ENCODE data around the gene CDX1. TPM values are rescaled to one million over a fixed set of nuclear protein-coding genes. Genes with fewer than 3 reads are reported as not detected.

Gene CDX1
- total RNA-seq, 1 donor from 2014 or later, result not detected

DNA sequence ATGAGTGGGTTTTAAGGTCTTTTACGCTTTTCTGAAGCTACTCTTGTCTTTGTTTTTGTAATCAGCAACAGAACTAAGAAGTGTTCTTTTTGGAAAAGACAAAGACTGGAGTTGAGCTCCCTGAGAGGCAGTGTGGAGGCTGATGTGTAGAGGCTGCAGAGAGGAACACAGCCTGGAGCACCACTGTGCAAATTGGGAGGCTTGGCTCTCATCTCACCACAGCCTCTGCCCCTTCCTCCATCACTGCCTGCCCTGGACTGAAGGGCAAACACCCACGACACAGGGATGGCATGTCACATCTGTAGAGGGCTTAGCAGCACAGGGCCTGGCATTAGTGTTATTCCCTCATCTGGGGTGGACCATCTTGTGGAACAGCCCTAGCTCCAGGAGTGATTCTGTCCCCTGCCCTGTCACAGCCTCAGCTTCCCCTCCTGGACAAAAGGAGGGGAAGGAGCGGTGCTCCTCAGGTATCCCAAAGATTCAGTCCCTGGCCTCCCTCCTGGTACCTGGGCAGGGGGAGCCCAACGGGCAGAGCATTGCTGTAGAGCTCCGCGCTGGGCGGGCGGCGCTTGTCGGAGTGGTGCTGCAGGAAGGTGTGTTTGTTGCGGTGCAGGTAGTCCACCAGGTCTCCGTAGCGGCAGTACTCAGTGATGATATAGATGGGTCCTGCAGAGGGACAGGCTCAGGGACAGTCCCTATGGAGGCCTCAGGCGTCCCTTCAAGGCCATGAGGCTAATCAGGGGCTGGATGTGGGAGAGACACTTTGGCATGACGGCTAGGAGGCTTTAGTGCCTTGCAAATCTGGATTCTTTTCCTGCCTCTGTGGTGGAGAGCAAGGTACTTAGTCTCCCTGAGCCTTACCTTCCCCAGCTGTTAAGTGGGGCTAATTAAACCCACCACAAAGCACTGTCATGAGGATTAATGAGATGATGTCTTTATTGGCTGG lies 43.8 kb upstream of the CDX1 start:
- Mint-ChIP-seq H3K4me1 (ENCODE audit: low read depth, unreplicated experiment) (no peaks in the 10 kb centered on the region), H3K4me3 (ENCODE audit: unreplicated experiment) (no peak overlapping the region), H3K9me3 (ENCODE audit: unreplicated experiment) (peaks cover 4% of the 10 kb centered on the region), H3K27ac (ENCODE audit: unreplicated experiment) (no peak overlapping the region), H3K27me3 (ENCODE audit: unreplicated experiment) (peaks cover 6% of the 10 kb centered on the region), H3K36me3 (ENCODE audit: unreplicated experiment) (no peaks in the 10 kb centered on the region)
- TF ChIP-seq, protein P1, sequence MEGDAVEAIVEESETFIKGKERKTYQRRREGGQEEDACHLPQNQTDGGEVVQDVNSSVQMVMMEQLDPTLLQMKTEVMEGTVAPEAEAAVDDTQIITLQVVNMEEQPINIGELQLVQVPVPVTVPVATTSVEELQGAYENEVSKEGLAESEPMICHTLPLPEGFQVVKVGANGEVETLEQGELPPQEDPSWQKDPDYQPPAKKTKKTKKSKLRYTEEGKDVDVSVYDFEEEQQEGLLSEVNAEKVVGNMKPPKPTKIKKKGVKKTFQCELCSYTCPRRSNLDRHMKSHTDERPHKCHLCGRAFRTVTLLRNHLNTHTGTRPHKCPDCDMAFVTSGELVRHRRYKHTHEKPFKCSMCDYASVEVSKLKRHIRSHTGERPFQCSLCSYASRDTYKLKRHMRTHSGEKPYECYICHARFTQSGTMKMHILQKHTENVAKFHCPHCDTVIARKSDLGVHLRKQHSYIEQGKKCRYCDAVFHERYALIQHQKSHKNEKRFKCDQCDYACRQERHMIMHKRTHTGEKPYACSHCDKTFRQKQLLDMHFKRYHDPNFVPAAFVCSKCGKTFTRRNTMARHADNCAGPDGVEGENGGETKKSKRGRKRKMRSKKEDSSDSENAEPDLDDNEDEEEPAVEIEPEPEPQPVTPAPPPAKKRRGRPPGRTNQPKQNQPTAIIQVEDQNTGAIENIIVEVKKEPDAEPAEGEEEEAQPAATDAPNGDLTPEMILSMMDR (IDR thresholded peaks at IDR 0.05; ENCODE audit: partially characterized antibody, unreplicated experiment), result no peak
- no peak for DNase-seq

DNA sequence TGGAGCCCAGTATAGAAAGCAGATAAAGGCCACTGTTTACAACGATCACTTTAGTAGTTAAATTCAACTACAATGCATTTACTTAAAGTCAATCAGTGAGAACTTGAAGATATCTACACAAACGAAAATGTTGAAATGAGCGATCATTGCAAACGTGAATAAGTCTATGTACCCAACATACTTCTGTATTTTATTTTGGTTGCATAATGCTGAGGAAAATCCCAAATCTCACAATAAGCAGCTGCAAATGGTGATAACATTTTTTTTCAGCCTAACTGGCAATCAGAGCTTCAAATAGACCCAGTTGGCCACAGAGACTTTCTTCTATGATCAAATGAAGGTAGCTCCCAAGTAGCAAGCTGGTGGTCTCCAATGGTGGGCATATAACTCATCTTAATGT lies 43.0 kb upstream of the CDX1 start:
- Mint-ChIP-seq H3K9me3 (ENCODE audit: unreplicated experiment) (peaks cover 4% of the 10 kb centered on the region), H3K27me3 (ENCODE audit: unreplicated experiment) (peaks cover 8% of the 10 kb centered on the region), H3K4me3 (ENCODE audit: unreplicated experiment) (no peak overlapping the region), H3K36me3 (ENCODE audit: unreplicated experiment) (no peaks in the 10 kb centered on the region), H3K27ac (ENCODE audit: unreplicated experiment) (no peak overlapping the region), H3K4me1 (ENCODE audit: low read depth, unreplicated experiment) (no peaks in the 10 kb centered on the region)
- TF ChIP-seq, protein P1 (IDR thresholded peaks at IDR 0.05; ENCODE audit: partially characterized antibody, unreplicated experiment), result no peak
- DNase-seq, result no peak

DNA sequence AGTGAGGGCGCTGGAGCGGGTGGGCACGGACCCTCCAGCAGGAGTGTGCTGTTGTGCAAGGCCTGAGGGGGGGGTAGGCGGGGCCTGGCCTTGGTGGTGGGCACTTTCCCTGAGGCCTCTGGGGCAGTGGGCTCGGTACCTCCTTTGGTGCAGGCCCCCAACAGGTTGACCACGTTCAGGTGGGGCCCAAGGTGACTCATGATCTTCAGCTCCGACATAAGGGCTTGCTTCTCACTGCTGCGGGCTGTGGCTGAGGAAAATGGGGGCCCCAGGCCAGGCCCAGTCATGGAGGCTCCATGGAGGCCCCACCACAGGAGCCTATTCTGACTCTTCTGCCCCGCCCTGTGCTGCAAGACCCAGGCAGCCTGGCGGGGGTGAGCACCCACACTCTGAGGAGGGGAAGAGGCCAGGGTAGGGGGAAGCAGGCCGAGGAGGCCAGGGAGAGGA lies 42.4 kb upstream of the CDX1 start:
- Mint-ChIP-seq H3K27ac (ENCODE audit: unreplicated experiment) (no peak overlapping the region), H3K27me3 (ENCODE audit: unreplicated experiment) (peaks cover 8% of the 10 kb centered on the region), H3K9me3 (ENCODE audit: unreplicated experiment) (peaks cover 4% of the 10 kb centered on the region), H3K4me1 (ENCODE audit: low read depth, unreplicated experiment) (no peaks in the 10 kb centered on the region), H3K36me3 (ENCODE audit: unreplicated experiment) (no peaks in the 10 kb centered on the region), H3K4me3 (ENCODE audit: unreplicated experiment) (no peak overlapping the region)
- TF ChIP-seq, protein P1 (IDR thresholded peaks at IDR 0.05; ENCODE audit: partially characterized antibody, unreplicated experiment), result no peak
- DNase-seq, result no peak

DNA sequence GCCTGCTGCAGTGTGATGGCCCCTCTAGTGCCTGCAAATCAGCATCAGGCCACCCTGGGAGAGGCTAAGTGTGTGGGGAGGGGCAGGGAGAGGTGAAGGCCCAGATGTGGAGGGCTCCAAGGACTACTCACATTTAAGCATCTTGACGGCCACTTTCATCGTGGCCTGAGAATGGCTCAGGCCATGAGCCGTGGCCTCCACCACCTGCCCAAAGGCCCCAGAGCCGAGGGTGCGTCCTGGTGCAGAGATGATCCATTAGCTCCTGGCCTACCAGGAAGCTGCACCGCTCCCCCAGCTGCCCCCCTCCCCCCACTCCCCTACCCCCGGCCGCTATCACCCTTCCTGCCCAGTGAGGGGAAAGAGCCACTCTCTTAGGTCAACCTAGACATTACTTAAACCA lies 42.0 kb upstream of the CDX1 start:
- Mint-ChIP-seq H3K36me3 (ENCODE audit: unreplicated experiment) (no peaks in the 10 kb centered on the region), H3K4me3 (ENCODE audit: unreplicated experiment) (no peak overlapping the region), H3K4me1 (ENCODE audit: low read depth, unreplicated experiment) (no peaks in the 10 kb centered on the region), H3K27me3 (ENCODE audit: unreplicated experiment) (peaks cover 8% of the 10 kb centered on the region), H3K9me3 (ENCODE audit: unreplicated experiment) (peaks cover 2% of the 10 kb centered on the region), H3K27ac (ENCODE audit: unreplicated experiment) (no peak overlapping the region)
- TF ChIP-seq, protein P1 (IDR thresholded peaks at IDR 0.05; ENCODE audit: partially characterized antibody, unreplicated experiment), result no peak
- no peak for DNase-seq

DNA sequence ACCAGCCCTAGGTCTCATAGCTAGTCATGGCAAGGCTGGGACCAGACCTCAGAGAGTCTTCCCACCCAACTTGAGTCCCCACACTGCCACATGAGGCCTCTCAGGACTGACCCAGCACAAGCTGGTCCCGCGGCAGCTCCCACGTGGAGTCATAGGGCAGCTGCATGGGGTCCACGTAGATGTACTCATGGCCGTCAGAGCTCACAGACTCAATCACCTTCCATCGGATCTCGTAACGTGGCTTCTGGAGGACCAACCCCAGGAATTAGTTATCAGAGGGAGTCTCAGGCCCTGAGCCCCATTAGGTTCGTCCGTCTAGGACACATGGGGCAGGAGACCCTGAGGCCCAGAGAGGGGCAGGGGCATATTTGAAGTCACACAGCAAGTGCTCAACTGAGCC lies 41.2 kb upstream of the CDX1 start:
- H3K4me1 Mint-ChIP-seq (ENCODE audit: low read depth, unreplicated experiment), result no peaks in the 10 kb centered on the region

More for the DNA sequence above, 41.2 kb upstream of the CDX1 start:
- DNase-seq, result no peak
- TF ChIP-seq, protein P1 (IDR thresholded peaks at IDR 0.05; ENCODE audit: partially characterized antibody, unreplicated experiment), result no peak
- Mint-ChIP-seq H3K36me3 (ENCODE audit: unreplicated experiment) (no peaks in the 10 kb centered on the region), H3K27me3 (ENCODE audit: unreplicated experiment) (peaks cover 8% of the 10 kb centered on the region), H3K9me3 (ENCODE audit: unreplicated experiment) (peaks cover 2% of the 10 kb centered on the region), H3K27ac (ENCODE audit: unreplicated experiment) (no peak overlapping the region), H3K4me3 (ENCODE audit: unreplicated experiment) (no peak overlapping the region)

Measured in glutamatergic neuron (in vitro differentiated cells).